Astrocyte of the cerebellum (primary cell): ENCODE results near the gene MGAT1.

Experiments
- DNase-seq: peaks from one replicate; pipeline ENCODE4 v3.0.0-alpha.2; 2011; ENCODE audit warnings: low read depth
- H3K4me3 ChIP-seq: 2 replicates; pipeline ENCODE4 v1.5.1; 2011; ENCODE audit warnings: mild to moderate bottlenecking, low read depth, low read length, moderate library complexity
- CTCF ChIP-seq: IDR thresholded peaks from 2 replicates; pipeline ENCODE4 v1.5.1; 2012; ENCODE audit warnings: low read length, low read depth, moderate library complexity, mild to moderate bottlenecking; ENCODE audit errors: missing control alignments
- in situ Hi-C: cut with HindIII; loops from 2 replicates; pipeline ENCODE4 v1.10.0; 2017; ENCODE audit warnings: low sequenced_read_pairs

MGAT1 gene

GRCh38 chr5:180798193-180798592 is 4.4 kb downstream of the MGAT1 start:
- H3K4me3 ChIP-seq, result no peak overlapping the region
- in situ Hi-C loops, result no loop called here
- DNase-seq, result no peak

GRCh38 chr5:180797256-180798192 is 5.1 kb downstream of the MGAT1 start:
- H3K4me3 ChIP-seq, result no peak overlapping the region

More at GRCh38 chr5:180798193-180798592, 4.4 kb downstream of the MGAT1 start:
- no peak for TF ChIP-seq CTCF

GRCh38 chr5:180795771-180796313 is 6.8 kb downstream of the MGAT1 start:
- in situ Hi-C loops, result no loop called here

More at GRCh38 chr5:180797256-180798192, 5.1 kb downstream of the MGAT1 start:
- no peak for DNase-seq
- no peak for TF ChIP-seq CTCF
- in situ Hi-C loops, result no loop called here

GRCh38 chr5:180792965-180793287 is 9.7 kb downstream of the MGAT1 start:
- DNase-seq, result no peak
- in situ Hi-C loops, result no loop called here
- TF ChIP-seq CTCF, result no peak
- H3K4me3 ChIP-seq, result no peak overlapping the region

More at GRCh38 chr5:180795771-180796313, 6.8 kb downstream of the MGAT1 start:
- H3K4me3 ChIP-seq, result no peak overlapping the region
- TF ChIP-seq CTCF, result no peak
- no peak for DNase-seq

- no peak overlapping the region for H3K4me3 ChIP-seq
- in situ Hi-C loops, result no loop called here
- no peak for DNase-seq
- no peak for TF ChIP-seq CTCF
Observed at GRCh38 chr5:180792287-180792964, 10.2 kb downstream of the MGAT1 start.

- TF ChIP-seq CTCF, result no peak
- DNase-seq, result no peak
- in situ Hi-C loops, result no loop called here
- H3K4me3 ChIP-seq, result no peak overlapping the region
Observed at GRCh38 chr5:180791611-180792213, 10.9 kb downstream of the MGAT1 start.
